A549 (cell line): ENCODE measurements around the gene TRABD. TPM values are rescaled to one million over a fixed set of nuclear protein-coding genes. Genes with fewer than 3 reads are reported as not detected.

Experiments used
- ATAC-seq, 2 experiments: fragments of 200-7000 bp in 1 of 2; fragments of >200 bp in 1 of 2; cut with Nextera tagmentation in 1 of 2; cut with Tn5 transposase in 1 of 2; 3 replicates each; pipeline versions ENCODE4 v1.8.0 to v1.9.1; 2018 to 2020; ENCODE audit warnings: mild to moderate bottlenecking in 1 of 2, moderate library complexity in 1 of 2
- CTCF ChIA-PET: fragments of 300-600 bp; sonication (Branson Sonifier 250); formaldehyde crosslinking; extraction: SDS; loops from one replicate; lab custom pipeline; 2021; ENCODE audit warnings: antibody characterized with exemption, inconsistent platforms; lab: Yijun Ruan, JAX
- POLR2A ChIA-PET: fragments of 350-600 bp; formaldehyde crosslinking; extraction: SDS; loops from one replicate; lab custom pipeline; 2021; ENCODE audit warnings: antibody characterized with exemption, inconsistent platforms; lab: Yijun Ruan, JAX
- DNase-seq, 2 experiments: peaks; one replicate each; pipeline versions ENCODE4 v3.0.0 to v3.0.0-alpha.2; 2011 to 2016; ENCODE audit warnings: low read depth in 1 of 2, low spot score in 1 of 2
- FAIRE-seq: peaks from 2 replicates; lab custom pipeline; 2011; peaks lifted over from hg19 to GRCh38; lab: Jason Lieb, UNC
- H3K27ac ChIP-seq, 2 experiments: fragments of >200 bp; sonication (Bioruptor Twin); formaldehyde crosslinking; 3 replicates each; pipeline ENCODE4 v1.5.1; 2016 to 2017
- H3K4me1 ChIP-seq: fragments of >200 bp; sonication (Bioruptor Twin); formaldehyde crosslinking; 3 replicates; pipeline ENCODE4 v1.6.1; 2016
- H3K4me2 ChIP-seq: fragments of >200 bp; sonication (Bioruptor Twin); formaldehyde crosslinking; 3 replicates; pipeline ENCODE4 v1.6.1; 2016
- H3K4me3 ChIP-seq: fragments of >200 bp; sonication (Bioruptor Twin); formaldehyde crosslinking; 3 replicates; pipeline ENCODE4 v1.5.1; 2016
- H3K9me3 ChIP-seq: fragments of >200 bp; sonication (Bioruptor Twin); formaldehyde crosslinking; 3 replicates; pipeline ENCODE4 v1.6.1; 2016
- ATOH8 ChIP-seq: fragments of 250-450 bp; sonication (Bioruptor Pico); IDR thresholded peaks from 2 replicates; pipeline ENCODE4 v1.5.0; 2020; ENCODE audit warnings: low read depth, mild to moderate bottlenecking, moderate library complexity
- BHLHE40 ChIP-seq: IDR thresholded peaks from 2 replicates; pipeline ENCODE4 v1.6.1; 2012; ENCODE audit warnings: low read depth, low read length, inconsistent platforms
- CHD4 ChIP-seq: fragments of 200-600 bp; sonication (generic); IDR thresholded peaks from 2 replicates; pipeline ENCODE4 v1.6.1; 2016; ENCODE audit warnings: antibody characterized with exemption, mild to moderate bottlenecking, borderline replicate concordance
- E2F6 ChIP-seq: IDR thresholded peaks from 2 replicates; pipeline ENCODE4 v1.6.1; 2012; ENCODE audit warnings: low read depth, borderline replicate concordance
- FOSB ChIP-seq: fragments of 250-450 bp; sonication (Bioruptor Pico); IDR thresholded peaks from 2 replicates; pipeline ENCODE4 v1.5.0; 2020; ENCODE audit warnings: mild to moderate bottlenecking, moderate library complexity
- FOSL2 ChIP-seq, 2 experiments: fragments of 450-650 bp in 1 of 2; fragments of >200 bp in 1 of 2; sonication (Bioruptor Twin) in 1 of 2; formaldehyde crosslinking; IDR thresholded peaks; 2 replicates each; pipeline versions ENCODE4 v1.5.0 to v1.6.1; 2016 to 2020; ENCODE audit warnings: mild to moderate bottlenecking in 1 of 2, moderate library complexity in 1 of 2
- FOXS1 ChIP-seq: fragments of 250-450 bp; sonication (Bioruptor Pico); IDR thresholded peaks from 2 replicates; pipeline ENCODE4 v1.5.0; 2020; ENCODE audit warnings: mild to moderate bottlenecking, moderate library complexity
- HOXB13 ChIP-seq: fragments of 250-450 bp; sonication (Bioruptor Pico); IDR thresholded peaks from 2 replicates; pipeline ENCODE4 v1.5.0; 2020; ENCODE audit warnings: low read depth, mild to moderate bottlenecking, moderate library complexity
- HOXB5 ChIP-seq: fragments of 250-450 bp; sonication (Bioruptor Pico); IDR thresholded peaks from 2 replicates; pipeline ENCODE4 v1.5.0; 2020; ENCODE audit warnings: mild to moderate bottlenecking, moderate library complexity
- JUN ChIP-seq, 2 experiments: fragments of >200 bp; sonication (Bioruptor Twin); formaldehyde crosslinking; IDR thresholded peaks; 2 replicates in 1 of 2; 3 replicates in 1 of 2; pipeline ENCODE4 v1.6.1; 2016 to 2017
- JUNB ChIP-seq: fragments of >200 bp; sonication (Bioruptor Twin); formaldehyde crosslinking; IDR thresholded peaks from 2 replicates; pipeline ENCODE4 v1.6.1; 2016
- KDM5A ChIP-seq: fragments of 200-600 bp; sonication (generic); IDR thresholded peaks from 2 replicates; pipeline ENCODE4 v1.6.1; 2016; ENCODE audit warnings: antibody characterized with exemption, mild to moderate bottlenecking
- MAFK ChIP-seq: fragments of 450-650 bp; IDR thresholded peaks from 2 replicates; pipeline ENCODE4 v1.6.1; 2014; ENCODE audit not compliant: partially characterized antibody
- MAX ChIP-seq: IDR thresholded peaks from 2 replicates; pipeline ENCODE4 v1.6.1; 2012
- MAZ ChIP-seq: fragments of 150-350 bp; IDR thresholded peaks from 2 replicates; pipeline ENCODE4 v1.6.1; 2014; ENCODE audit warnings: antibody characterized with exemption, low read depth, low read length, borderline replicate concordance
- PBX3 ChIP-seq: IDR thresholded peaks from 2 replicates; pipeline ENCODE4 v1.6.1; 2012
- PHF8 ChIP-seq: fragments of 200-600 bp; sonication (generic); IDR thresholded peaks from 2 replicates; pipeline ENCODE4 v1.6.1; 2016; ENCODE audit warnings: low read depth, mild to moderate bottlenecking, antibody characterized with exemption, moderate library complexity, borderline replicate concordance
- POLR2A ChIP-seq: IDR thresholded peaks from 2 replicates; pipeline ENCODE4 v1.6.1; 2012; ENCODE audit warnings: mild to moderate bottlenecking, low read length
- RCOR1 ChIP-seq: fragments of 150-350 bp; IDR thresholded peaks from 2 replicates; pipeline ENCODE4 v1.6.1; 2014; ENCODE audit warnings: antibody characterized with exemption, low read length, low read depth
- REST ChIP-seq: fragments of 200-600 bp; sonication (generic); IDR thresholded peaks from 2 replicates; pipeline ENCODE4 v1.6.1; 2016; ENCODE audit warnings: antibody characterized with exemption, mild to moderate bottlenecking, moderate library complexity
- RFX5 ChIP-seq: fragments of 450-650 bp; IDR thresholded peaks from 2 replicates; pipeline ENCODE4 v1.7.1; 2014; ENCODE audit warnings: antibody characterized with exemption, mild to moderate bottlenecking, moderate library complexity
- RNF2 ChIP-seq: fragments of 200-600 bp; sonication (generic); IDR thresholded peaks from 2 replicates; pipeline ENCODE4 v1.6.1; 2016; ENCODE audit warnings: low read depth, mild to moderate bottlenecking, antibody characterized with exemption, moderate library complexity, borderline replicate concordance
- SMC3 ChIP-seq: fragments of >200 bp; sonication (Bioruptor Twin); formaldehyde crosslinking; IDR thresholded peaks from 3 replicates; pipeline ENCODE4 v1.6.1; 2018; ENCODE audit warnings: inconsistent platforms
- USF2 ChIP-seq: fragments of 450-650 bp; IDR thresholded peaks from 2 replicates; pipeline ENCODE4 v1.6.1; 2014; ENCODE audit warnings: antibody characterized with exemption
- ZFP36 ChIP-seq: fragments of 450-650 bp; IDR thresholded peaks from 2 replicates; pipeline ENCODE4 v1.6.1; 2014; ENCODE audit warnings: borderline replicate concordance; ENCODE audit not compliant: partially characterized antibody
- WGBS: methylation state at CpG from one replicate; pipeline ENCODE4 v1.1.6; 2017; ENCODE audit errors: missing lambda C conversion rate; 5-methylcytosine and 5-hydroxymethylcytosine counted together
- polyA plus RNA-seq, 4 experiments: library from polyadenylated mRNA; depleted of rRNA in 3 of 4; stranded (reverse); fragments of >200 nt; fragmentation: RNase III in 1 of 4; extraction: RNeasy Plus Mini Kit Qiagen cat#74134 plus additional on column Dnase treatment in 1 of 4; gene quantifications; 2 replicates in 3 of 4; 3 replicates in 1 of 4; pipeline ENCODE4 v1.2.3, GENCODE V29; 2011 to 2017

The TRABD gene
- polyA plus RNA-seq, 2 of the 4 experiments (the other 2 are of a cell fraction) = 14.8 to 30.4 TPM

- POLR2A ChIA-PET = no interaction called here
- peak within 1 kb of the TSS; percentile 98 for H3K4me2 ChIP-seq
- TF ChIP-seq HOXB13 (no peak), RFX5 (no peak), KDM5A (peak; percentile 66), SMC3 (no peak), BHLHE40 (no peak), RCOR1 (no peak), HOXB5 (CRISPR knock-in tag) (no peak), PHF8 (peak; percentile 34; the same call in 1 of the 2 replicates), PBX3 (0 out of 2 replicates have a peak, but pooled peaks have one; percentile 47), MAFK (no peak), E2F6 (peak; percentile 71), USF2 (0 out of 2 replicates have a peak, but pooled peaks have one; percentile 5), FOSB (CRISPR knock-in tag) (no peak), JUNB (no peak), ATOH8 (no peak), POLR2A (peak; percentile 56), ZFP36 (no peak), FOXS1 (CRISPR knock-in tag) (no peak), CHD4 (no peak), REST (peak; percentile 38; the same call in 1 of the 2 replicates), RNF2 (no peak), FOSL2 (IDR thresholded peaks at IDR 0.05) (no peak), FOSL2 (CRISPR knock-in tag; IDR thresholded peaks at IDR 0.05) (no peak), JUN (IDR thresholded peaks at IDR 0.05) (peak in 1 of 2 experiments; percentile 88; a peak in 3 of 5 replicates), MAX (peak; percentile 93), MAZ (no peak)
- TF ChIP-seq, all 56 proteins: peak for 9
- Histone ChIP-seq H3K27ac (peak within 1 kb of the TSS; percentile 88 to 96), H3K4me3 (peak within 1 kb of the TSS; percentile 97), H3K9me3 (no peaks in the 10 kb centered on the region), H3K4me1 (peaks cover 21% of the 10 kb centered on the region; the same call in 2 of the 3 replicates)
- CTCF ChIA-PET = interaction anchor here (0.7 to 1.8 kb wide), 5 partner anchors 9 to 376 kb away, joined by 3 to 4 read pairs (median 3); no protein-coding TSS in a partner anchor
- no peak for FAIRE-seq
- DNase-seq = peak; percentile 78 to 91
- peak; percentile 75 to 85 for ATAC-seq
- WGBS = 7% methylated on average over 9 of the region's 76 CpGs
Observed at GRCh38 chr22:50244420-50245213, 58.9 kb downstream of the TRABD start, which contains the start of gene TUBGCP6. TUBGCP6 (minus strand) TSS chr22:50245023; CDS start chr22:50244459, 564 bp downstream.
